Left ventricle myocardium inferior (tissue), 1 donor: ENCODE measurements around the gene FAT2. TPM values are rescaled to one million over a fixed set of nuclear protein-coding genes. Genes with fewer than 3 reads are reported as not detected.

Source experiments
- DNase-seq: peaks from one replicate; pipeline ENCODE4 v3.0.0-alpha.2; 2020
- H3K27ac ChIP-seq: fragments of 200-600 bp; replicated peaks from 2 replicates; pipeline ENCODE4 v1.8.0; 2021
- H3K27me3 ChIP-seq: fragments of 200-600 bp; 2 replicates; pipeline ENCODE4 v1.8.0; 2021; ENCODE audit warnings: low read depth
- H3K36me3 ChIP-seq: fragments of 200-600 bp; 2 replicates; pipeline ENCODE4 v1.8.0; 2021
- H3K4me1 ChIP-seq: fragments of 200-600 bp; 2 replicates; pipeline ENCODE4 v1.8.0; 2021
- H3K4me3 ChIP-seq: fragments of 200-600 bp; 2 replicates; pipeline ENCODE4 v1.8.0; 2021; ENCODE audit warnings: mild to moderate bottlenecking, moderate library complexity
- H3K9me3 ChIP-seq: fragments of 200-600 bp; replicated peaks from 2 replicates; pipeline ENCODE4 v1.8.0; 2021
- CTCF ChIP-seq: fragments of 200-600 bp; IDR thresholded peaks from 2 replicates; pipeline ENCODE4 v1.8.0; 2021; ENCODE audit warnings: antibody characterized with exemption, mild to moderate bottlenecking, borderline replicate concordance
- intact Hi-C: fragments of 100-400 bp; cut with micrococcal nuclease; formaldehyde crosslinking; loops from one replicate; pipeline ENCODE4 v1.11.0; 2022
- total RNA-seq: library from RNA; stranded (reverse); fragmentation: NEBNext Ultra II Directional; extraction: Animal tissue kit (Norgen Biotek cat#: 25700); gene quantifications from one replicate; pipeline ENCODE4 v1.2.1, GENCODE V29; 2021
- donor health status: DM: no; HTN: yes; CAD: no; lungs with severe emphysema.

The FAT2 gene
- total RNA-seq, 1 donor from 2014 or later: not detected

GRCh38 chr5:151551985-151552384 is 39.1 kb downstream of the FAT2 start:
- no peak for TF ChIP-seq CTCF
- intact Hi-C loops: no loop called here
- Histone ChIP-seq H3K27me3 (no peaks in the 10 kb centered on the region), H3K4me1 (no peaks in the 10 kb centered on the region), H3K9me3 (no peaks in the 10 kb centered on the region), H3K27ac (no peak overlapping the region), H3K4me3 (no peak overlapping the region), H3K36me3 (no peaks in the 10 kb centered on the region)
- no peak for DNase-seq

- TF ChIP-seq CTCF: no peak
- Histone ChIP-seq H3K36me3 (no peaks in the 10 kb centered on the region), H3K9me3 (no peaks in the 10 kb centered on the region), H3K4me3 (no peak overlapping the region), H3K4me1 (no peaks in the 10 kb centered on the region), H3K27me3 (no peaks in the 10 kb centered on the region), H3K27ac (no peak overlapping the region)
- intact Hi-C loops: no loop called here
- no peak for DNase-seq
These were observed 41.0 kb downstream of the FAT2 start for GRCh38 chr5:151550146-151550545.

- Histone ChIP-seq H3K9me3 (no peaks in the 10 kb centered on the region), H3K27ac (no peak overlapping the region), H3K4me1 (no peaks in the 10 kb centered on the region), H3K27me3 (no peaks in the 10 kb centered on the region), H3K4me3 (no peak overlapping the region), H3K36me3 (no peaks in the 10 kb centered on the region)
- TF ChIP-seq CTCF: no peak
- intact Hi-C loops: no loop called here
- no peak for DNase-seq
These were observed 41.4 kb downstream of the FAT2 start for GRCh38 chr5:151549713-151550112.

GRCh38 chr5:151547364-151547763 is 43.8 kb downstream of the FAT2 start:
- Histone ChIP-seq H3K4me1 (no peaks in the 10 kb centered on the region), H3K27ac (no peak overlapping the region), H3K27me3 (no peaks in the 10 kb centered on the region), H3K4me3 (no peak overlapping the region), H3K36me3 (no peaks in the 10 kb centered on the region), H3K9me3 (no peaks in the 10 kb centered on the region)
- intact Hi-C loops: no loop called here
- no peak for TF ChIP-seq CTCF
- DNase-seq: no peak

- Histone ChIP-seq H3K36me3 (no peaks in the 10 kb centered on the region), H3K4me1 (no peaks in the 10 kb centered on the region), H3K27ac (no peak overlapping the region), H3K27me3 (no peaks in the 10 kb centered on the region), H3K9me3 (no peaks in the 10 kb centered on the region), H3K4me3 (no peak overlapping the region)
- no peak for TF ChIP-seq CTCF
- no peak for DNase-seq
- intact Hi-C loops: no loop called here
These were observed 49.6 kb downstream of the FAT2 start for GRCh38 chr5:151541571-151541970.

Other genes starting within 250 kb of the FAT2 start
- gene SLC36A2, start 243.8 kb downstream of the FAT2 start, total RNA-seq: 0.16 TPM
- 3.1 TPM for gene SLC36A1, start 143.7 kb downstream of the FAT2 start, total RNA-seq
- gene SPARC, start 95.6 kb upstream of the FAT2 start, total RNA-seq: 477 TPM
- gene ATOX1, start 167.3 kb upstream of the FAT2 start, total RNA-seq: 65.4 TPM
- gene G3BP1, start 180.6 kb upstream of the FAT2 start, total RNA-seq: 95.0 TPM